Fibroblast of the aortic adventitia (primary cell): ENCODE data around the gene PACRG. TPM values are rescaled to one million over a fixed set of nuclear protein-coding genes. Genes with fewer than 3 reads are reported as not detected.

Experiments used
- DNase-seq: peaks from one replicate; pipeline ENCODE4 v3.0.0-alpha.2; 2010; ENCODE audit warnings: low read depth
- H3K4me3 ChIP-seq: 2 replicates; pipeline ENCODE4 v1.5.1; 2011; ENCODE audit warnings: low read depth, mild to moderate bottlenecking, control low read depth, low read length, moderate library complexity
- CTCF ChIP-seq: IDR thresholded peaks from 2 replicates; pipeline ENCODE4 v1.5.1; 2011; ENCODE audit warnings: mild to moderate bottlenecking, low read length, control low read depth, inconsistent platforms; ENCODE audit not compliant: insufficient read depth
- total RNA-seq: library from RNA; depleted of rRNA; stranded (reverse); fragments of >200 nt; gene quantifications from 2 replicates; pipeline ENCODE4 v1.2.3, GENCODE V29; 2012; ENCODE audit warnings: low replicate concordance

PACRG gene
- total RNA-seq, 1 donor, result 0.63 TPM

GRCh38 chr6:163189609-163190008 is 461.8 kb downstream of the PACRG start:
- H3K4me3 ChIP-seq, result no peak overlapping the region
- TF ChIP-seq CTCF, result no peak
- DNase-seq, result no peak

GRCh38 chr6:163190786-163191185 is 463.0 kb downstream of the PACRG start:
- no peak overlapping the region for H3K4me3 ChIP-seq
- no peak for DNase-seq
- no peak for TF ChIP-seq CTCF

- TF ChIP-seq CTCF, result no peak
- no peak overlapping the region for H3K4me3 ChIP-seq
- DNase-seq, result no peak
Measured at GRCh38 chr6:163191704-163192537, 464.1 kb downstream of the PACRG start.

- no peak for DNase-seq
- H3K4me3 ChIP-seq, result no peak overlapping the region
- no peak for TF ChIP-seq CTCF
Measured at GRCh38 chr6:163192591-163192990, 464.8 kb downstream of the PACRG start.

GRCh38 chr6:163193326-163193725 is 465.6 kb downstream of the PACRG start:
- DNase-seq, result no peak
- no peak overlapping the region for H3K4me3 ChIP-seq
- TF ChIP-seq CTCF, result no peak

GRCh38 chr6:163195721-163196691 is 468.2 kb downstream of the PACRG start:
- no peak for TF ChIP-seq CTCF
- no peak overlapping the region for H3K4me3 ChIP-seq
- DNase-seq, result no peak
